ENCODE results near the gene RBM15. TPM values are rescaled to one million over a fixed set of nuclear protein-coding genes. Genes with fewer than 3 reads are reported as not detected.

The RBM15 gene
- total RNA-seq, 1 experiment from 2014 or later = 32.1 TPM

- H3K4me3 ChIP-seq (ENCODE audit: low read depth in 2 of 2, low read length in 2 of 2) = no peak overlapping the region
- no peak for DNase-seq (ENCODE audit: low read depth, low spot score)
These were observed 22.7 kb downstream of the RBM15 start for GRCh38 chr1:110361856-110362255.

GRCh38 chr1:110364221-110364620 is 25.0 kb downstream of the RBM15 start:
- no peaks in the 10 kb centered on the region for H3K27me3 ChIP-seq (ENCODE audit: control insufficient read depth, insufficient read depth, low read length)
- H3K36me3 ChIP-seq (ENCODE audit: control insufficient read depth, insufficient read depth, low read length) = peaks cover 7% of the 10 kb centered on the region; the same call in 1 of the 2 replicates
- ChIA-PET POLR2A (no interaction called here), CTCF (no interaction called here)
- H3K27ac ChIP-seq (ENCODE audit: low read length) = no peak overlapping the region
- H3K4me3 ChIP-seq (ENCODE audit: low read depth in 2 of 2, low read length in 2 of 2) = no peak overlapping the region
- no peaks in the 10 kb centered on the region for H3K9me3 ChIP-seq (ENCODE audit: control insufficient read depth, insufficient read depth, low read depth, low read length)
- intact Hi-C loops (cut with micrococcal nuclease; ENCODE audit: unreplicated experiment) (no loop called here), in situ Hi-C loops (cut with HindIII; ENCODE audit: low pct_unique_long_range_greater_than_20kb, low sequenced_read_pairs) (no loop called here)
- no peak for TF ChIP-seq SIN3A (IDR thresholded peaks at IDR 0.05; ENCODE audit: borderline replicate concordance, insufficient read depth, low read depth, low read length)
- TF ChIP-seq CTCF (IDR thresholded peaks at IDR 0.05) = no peak
- TF ChIP-seq POLR2AphosphoS5 (IDR thresholded peaks at IDR 0.05; ENCODE audit: low read depth, low read length) = no peak
- TF ChIP-seq REST (IDR thresholded peaks at IDR 0.05; ENCODE audit: insufficient read depth in 1 of 2, low read depth in 2 of 2, low read length in 1 of 2) = no peak
- no peak for TF ChIP-seq TCF7L2 (IDR thresholded peaks at IDR 0.05; ENCODE audit: low read depth, low read length)
- no TSS peak for BruUV-seq (replicated peaks)
- ATAC-seq (no peak), DNase-seq (ENCODE audit: low read depth, low spot score) (no peak)
- H3K4me1 ChIP-seq (ENCODE audit: control insufficient read depth, insufficient read depth, low read length) = no peaks in the 10 kb centered on the region

More at GRCh38 chr1:110361856-110362255, 22.7 kb downstream of the RBM15 start:
- Histone ChIP-seq H3K9me3 (ENCODE audit: control insufficient read depth, insufficient read depth, low read depth, low read length) (no peaks in the 10 kb centered on the region), H3K27me3 (ENCODE audit: control insufficient read depth, insufficient read depth, low read length) (no peaks in the 10 kb centered on the region), H3K36me3 (ENCODE audit: control insufficient read depth, insufficient read depth, low read length) (peaks cover 10% of the 10 kb centered on the region; the same call in 1 of the 2 replicates), H3K4me1 (ENCODE audit: control insufficient read depth, insufficient read depth, low read length) (no peaks in the 10 kb centered on the region), H3K27ac (ENCODE audit: low read length) (no peak overlapping the region)
- no peak for ATAC-seq
- no TSS peak for BruUV-seq (replicated peaks)
- intact Hi-C loops (cut with micrococcal nuclease; ENCODE audit: unreplicated experiment) = no loop called here
- TF ChIP-seq REST (IDR thresholded peaks at IDR 0.05; ENCODE audit: insufficient read depth in 1 of 2, low read depth in 2 of 2, low read length in 1 of 2) (no peak), TCF7L2 (IDR thresholded peaks at IDR 0.05; ENCODE audit: low read depth, low read length) (no peak), POLR2AphosphoS5 (IDR thresholded peaks at IDR 0.05; ENCODE audit: low read depth, low read length) (no peak), SIN3A (IDR thresholded peaks at IDR 0.05; ENCODE audit: borderline replicate concordance, insufficient read depth, low read depth, low read length) (no peak), CTCF (IDR thresholded peaks at IDR 0.05) (no peak)
- POLR2A ChIA-PET = no interaction called here
- in situ Hi-C loops (cut with HindIII; ENCODE audit: low pct_unique_long_range_greater_than_20kb, low sequenced_read_pairs) = no loop called here
- CTCF ChIA-PET = no interaction called here
